H1 (cell line): ENCODE data around the gene WRAP53. TPM values are rescaled to one million over a fixed set of nuclear protein-coding genes. Genes with fewer than 3 reads are reported as not detected.

Source experiments
- CTCF ChIA-PET: fragments of 300-600 bp; sonication (Branson Sonifier 250); formaldehyde crosslinking; loops from one replicate; lab custom pipeline; 2021; ENCODE audit not compliant: partially characterized antibody; lab: Charles Lee
- POLR2A ChIA-PET: fragments of 300-600 bp; sonication (Branson Sonifier 250); formaldehyde crosslinking; loops from one replicate; lab custom pipeline; 2021; ENCODE audit warnings: inconsistent platforms; ENCODE audit not compliant: partially characterized antibody; lab: Charles Lee
- DNase-seq, 2 experiments: peaks; one replicate each; pipeline versions ENCODE4 v3.0.0 to v3.0.0-alpha.2; 2010 to 2022; ENCODE audit warnings: low spot score in 2 of 2, low read depth in 1 of 2, mixed read lengths in 1 of 2
- FAIRE-seq: peaks from 2 replicates; lab custom pipeline; 2011; peaks lifted over from hg19 to GRCh38; lab: Jason Lieb, UNC
- H2AFZ ChIP-seq: 2 replicates; pipeline ENCODE4 v1.8.1; 2012; ENCODE audit warnings: low read length, inconsistent platforms
- H2AK5ac ChIP-seq: 2 replicates; pipeline ENCODE4 v1.6.1; 2013; ENCODE audit warnings: low read depth, low read length
- H2BK120ac ChIP-seq: replicated peaks from 2 replicates; pipeline ENCODE3; 2013; ENCODE audit warnings: low read depth, low read length, inconsistent platforms
- H2BK12ac ChIP-seq: 2 replicates; pipeline ENCODE4 v1.6.1; 2013; ENCODE audit warnings: low read depth, low read length
- H2BK15ac ChIP-seq: 2 replicates; pipeline ENCODE4 v1.6.1; 2013; ENCODE audit warnings: low read length
- H2BK20ac ChIP-seq: 2 replicates; pipeline ENCODE4 v1.6.1; 2013; ENCODE audit warnings: low read length
- H2BK5ac ChIP-seq: 2 replicates; pipeline ENCODE4 v1.6.1; 2013; ENCODE audit warnings: low read depth, low read length
- H3K14ac ChIP-seq: 2 replicates; pipeline ENCODE4 v1.6.1; 2013; ENCODE audit warnings: inconsistent platforms; ENCODE audit not compliant: insufficient read length
- H3K18ac ChIP-seq: 2 replicates; pipeline ENCODE4 v1.6.1; 2013; ENCODE audit warnings: low read length; ENCODE audit errors: extremely low read depth
- H3K23ac ChIP-seq: 2 replicates; pipeline ENCODE4 v1.6.1; 2013; ENCODE audit warnings: inconsistent platforms; ENCODE audit not compliant: insufficient read length
- H3K23me2 ChIP-seq: 2 replicates; pipeline ENCODE4 v1.6.1; 2013; ENCODE audit warnings: low read depth, low read length
- H3K27ac ChIP-seq: 2 replicates; pipeline ENCODE4 v1.6.1; 2011; ENCODE audit warnings: low read depth, low read length, inconsistent platforms
- H3K27me3 ChIP-seq, 4 experiments: replicated peaks in 1 of 4; 1 replicate in 1 of 4; 2 replicates in 3 of 4; pipeline versions ENCODE4 v1.6.1 to v1.8.1; 2011 to 2013; ENCODE audit warnings: low read length in 3 of 4, mild to moderate bottlenecking in 3 of 4, inconsistent platforms in 2 of 4, mixed read lengths in 2 of 4, moderate library complexity in 1 of 4; ENCODE audit not compliant: control insufficient read depth in 3 of 4, insufficient read depth in 3 of 4; ENCODE audit errors: extremely low read depth in 1 of 4
- H3K36me3 ChIP-seq, 4 experiments: 2 replicates each; pipeline versions ENCODE4 v1.6.1 to v1.8.1; 2011 to 2013; ENCODE audit warnings: mild to moderate bottlenecking in 4 of 4, low read length in 3 of 4, moderate library complexity in 2 of 4, control low read depth in 1 of 4, inconsistent platforms in 1 of 4; ENCODE audit not compliant: insufficient read depth in 4 of 4, control insufficient read depth in 2 of 4
- H3K4ac ChIP-seq: replicated peaks from 2 replicates; pipeline ENCODE3; 2013; ENCODE audit warnings: low read length, low read depth, mixed read lengths, inconsistent platforms; ENCODE audit not compliant: insufficient read length
- H3K4me1 ChIP-seq, 4 experiments: replicated peaks in 1 of 4; 1 replicate in 1 of 4; 2 replicates in 3 of 4; pipeline versions ENCODE4 v1.6.1 to v1.8.1; 2011 to 2013; ENCODE audit warnings: low read length in 3 of 4, inconsistent platforms in 2 of 4, mixed read lengths in 1 of 4; ENCODE audit not compliant: insufficient read depth in 4 of 4, control insufficient read depth in 3 of 4
- H3K4me2 ChIP-seq, 2 experiments: 2 replicates each; pipeline versions ENCODE4 v1.6.1 to v1.8.1; 2011 to 2013; ENCODE audit warnings: low read depth in 2 of 2, low read length in 2 of 2, control low read depth in 1 of 2, inconsistent platforms in 1 of 2, mild to moderate bottlenecking in 1 of 2; ENCODE audit not compliant: insufficient read depth in 1 of 2
- H3K4me3 ChIP-seq, 4 experiments: fragments of 200-600, 300-600 bp in 1 of 4; sonication (generic), shearing (Covaris generic), sonication (Bioruptor Twin) in 1 of 4; 2 replicates each; pipeline versions ENCODE4 v1.5.1 to v1.8.1; 2011 to 2016; ENCODE audit warnings: low read length in 4 of 4, low read depth in 3 of 4, control low read depth in 2 of 4, inconsistent platforms in 2 of 4, mild to moderate bottlenecking in 2 of 4, mixed read lengths in 1 of 4, moderate library complexity in 1 of 4; ENCODE audit not compliant: insufficient read depth in 2 of 4; ENCODE audit errors: extremely low read depth in 1 of 4
- H3K56ac ChIP-seq: replicated peaks from 2 replicates; pipeline ENCODE3; 2013; ENCODE audit warnings: low read depth, mild to moderate bottlenecking, mixed read lengths, low read length, inconsistent platforms; ENCODE audit not compliant: insufficient read length
- H3K79me1 ChIP-seq: 2 replicates; pipeline ENCODE4 v1.6.1; 2013; ENCODE audit warnings: low read depth, low read length, control low read depth
- H3K79me2 ChIP-seq, 2 experiments: 2 replicates each; pipeline versions ENCODE4 v1.6.1 to v1.8.1; 2012 to 2013; ENCODE audit warnings: low read length in 2 of 2, mild to moderate bottlenecking in 2 of 2, inconsistent platforms in 1 of 2; ENCODE audit not compliant: insufficient read depth in 2 of 2, control insufficient read depth in 1 of 2
- H3K9ac ChIP-seq, 4 experiments: replicated peaks in 1 of 4; 1 replicate in 1 of 4; 2 replicates in 3 of 4; pipeline versions ENCODE4 v1.6.1 to v1.8.1; 2011 to 2013; ENCODE audit warnings: low read depth in 3 of 4, low read length in 3 of 4, control low read depth in 2 of 4, mild to moderate bottlenecking in 2 of 4, moderate library complexity in 2 of 4, inconsistent platforms in 1 of 4; ENCODE audit errors: extremely low read depth in 1 of 4
- H3K9me3 ChIP-seq, 2 experiments: 2 replicates each; pipeline versions ENCODE4 v1.6.1 to v1.8.1; 2012 to 2013; ENCODE audit warnings: mild to moderate bottlenecking in 2 of 2, moderate library complexity in 2 of 2, control low read depth in 1 of 2, inconsistent platforms in 1 of 2, low read depth in 1 of 2, low read length in 1 of 2, mixed read lengths in 1 of 2; ENCODE audit not compliant: insufficient read depth in 2 of 2
- H4K20me1 ChIP-seq, 2 experiments: replicated peaks in 1 of 2; 2 replicates each; pipeline versions ENCODE3 to v1.8.1; 2011 to 2013; ENCODE audit warnings: inconsistent platforms in 2 of 2, low read length in 2 of 2, mild to moderate bottlenecking in 1 of 2; ENCODE audit not compliant: insufficient read depth in 2 of 2, control insufficient read depth in 1 of 2
- H4K5ac ChIP-seq: 2 replicates; pipeline ENCODE4 v1.6.1; 2013; ENCODE audit warnings: low read length, low read depth, mixed read lengths, inconsistent platforms; ENCODE audit not compliant: insufficient read length
- H4K8ac ChIP-seq: 2 replicates; pipeline ENCODE4 v1.8.0; 2013; ENCODE audit warnings: mild to moderate bottlenecking, moderate library complexity, low read length, inconsistent platforms; ENCODE audit not compliant: insufficient read depth; ENCODE audit errors: extremely low read depth
- H4K91ac ChIP-seq: replicated peaks from 2 replicates; pipeline ENCODE3; 2013; ENCODE audit warnings: low read length, mixed read lengths, inconsistent platforms; ENCODE audit not compliant: insufficient read length
- BRCA1 ChIP-seq: IDR thresholded peaks from 2 replicates; pipeline ENCODE4 v1.6.1; 2012; ENCODE audit warnings: low read depth, low read length, improper control_type of control experiment
- CHD1 ChIP-seq: IDR thresholded peaks from 2 replicates; pipeline ENCODE4 v1.6.1; 2012; ENCODE audit warnings: low read depth, low read length, improper control_type of control experiment
- EZH2 ChIP-seq: fragments of 200-600 bp; sonication (generic); IDR thresholded peaks from 2 replicates; pipeline ENCODE4 v1.7.1; 2012; ENCODE audit warnings: low read depth, mild to moderate bottlenecking, moderate library complexity, low read length, inconsistent platforms; ENCODE audit not compliant: severe bottlenecking
- KDM4A ChIP-seq: IDR thresholded peaks from one replicate; pipeline ENCODE4 v1.7.1; 2012; ENCODE audit warnings: low read depth, mild to moderate bottlenecking, moderate library complexity, low read length, inconsistent platforms; ENCODE audit not compliant: severe bottlenecking
- KDM5A ChIP-seq: fragments of 200-600 bp; IDR thresholded peaks from 2 replicates; pipeline ENCODE4 v1.7.1; 2012; ENCODE audit warnings: mild to moderate bottlenecking, low read length, inconsistent platforms, mixed read lengths
- PHF8 ChIP-seq: fragments of 200-600 bp; sonication (generic); conservative IDR thresholded peaks from 2 replicates; pipeline ENCODE4 v1.7.1; 2012; ENCODE audit warnings: low read depth, mild to moderate bottlenecking, inconsistent platforms, low read length, moderate library complexity
- RNF2 ChIP-seq: fragments of 200-900, 300-1000 bp; sonication (generic); IDR thresholded peaks from 2 replicates; pipeline ENCODE4 v1.7.1; 2016; ENCODE audit warnings: borderline replicate concordance, low read depth, mild to moderate bottlenecking, antibody characterized with exemption, low read length; ENCODE audit not compliant: poor library complexity, severe bottlenecking; ENCODE audit errors: missing control alignments
- SIN3A ChIP-seq, 2 experiments: IDR thresholded peaks in 1 of 2; conservative IDR thresholded peaks in 1 of 2; 2 replicates each; pipeline ENCODE4 v1.6.1; 2011 to 2012; ENCODE audit warnings: low read length in 2 of 2, improper control_type of control experiment in 1 of 2, low read depth in 1 of 2, mild to moderate bottlenecking in 1 of 2
- SRF ChIP-seq: IDR thresholded peaks from 2 replicates; pipeline ENCODE4 v1.6.1; 2011; ENCODE audit warnings: mild to moderate bottlenecking, low read depth, low read length, moderate library complexity
- WGBS, 2 experiments: shearing (Covaris generic) in 1 of 2; methylation state at CpG; one replicate each; pipeline versions ENCODE4 v1.1.6 to v1.1.7; 2013 to 2015; ENCODE audit warnings: low lambda C conversion rate in 2 of 2, mixed read lengths in 2 of 2, inconsistent platforms in 1 of 2, low coverage in 1 of 2, missing lambda C conversion rate in 1 of 2; ENCODE audit not compliant: insufficient replicate concordance in 2 of 2, insufficient coverage in 1 of 2, insufficient read length in 1 of 2; ENCODE audit errors: extremely low coverage in 1 of 2, missing lambda C conversion rate in 1 of 2; 5-methylcytosine and 5-hydroxymethylcytosine counted together
- polyA plus RNA-seq, 7 experiments: library from polyadenylated mRNA; depleted of rRNA in 3 of 7; stranded (reverse) in 5 of 7; unstranded in 2 of 7; fragments of >200 nt in 5 of 7; fragments of 200-250 nt in 2 of 7; gene quantifications; 1 replicate in 5 of 7; 2 replicates in 1 of 7; 4 replicates in 1 of 7; pipeline versions ENCODE4 v1.2.1 to v1.2.3, GENCODE V29; 2011 to 2013; ENCODE audit warnings: missing spikeins in 2 of 7, mixed read lengths in 2 of 7
- total RNA-seq: library from RNA; stranded (reverse); fragmentation: NEBNext Ultra II Directional; extraction: Animal tissue kit (Norgen Biotek cat#: 25700); gene quantifications from 2 replicates; pipeline ENCODE4 v1.2.1, GENCODE V29; 2021

The WRAP53 gene
- total and polyA plus RNA-seq, 2 of the 8 experiments (the other 6 are each of a cell fraction or from before 2014, with no cell fraction given): 29.2 to 30.1 TPM

- H4K8ac ChIP-seq: peak overlapping the region; percentile 66
- TF ChIP-seq EZH2 (no peak), SIN3A (conservative IDR thresholded peaks at IDR 0.05 in 1 of 2, IDR thresholded peaks at IDR 0.05 in 1 of 2; ENCODE audit: low read depth in 1 of 2, low read length in 2 of 2) (no peak; a peak in 2 of 4 replicates), SRF (no peak), CHD1 (no peak), RNF2 (peak; percentile 19), KDM5A (no peak), PHF8 (peak; percentile 53; the same call in 1 of the 2 replicates), BRCA1 (no peak), KDM4A (peak; percentile 47)
- H3K4me2 ChIP-seq: peak overlapping the region; percentile 82 to 90
- no peak overlapping the region for H2AFZ ChIP-seq
- H3K18ac ChIP-seq: no peak overlapping the region; the same call in 1 of the 2 replicates
- H3K4me1 ChIP-seq: peaks cover 2 to 19% (median 16%) of the 10 kb centered on the region in 4 experiments
- H3K36me3 ChIP-seq: peaks cover 0 to 5% (median 2%) of the 10 kb centered on the region in 4 experiments; a peak in 3 of 8 replicates
- FAIRE-seq (no peak), DNase-seq (no peak)
- no peaks in the 10 kb centered on the region for H3K9me3 ChIP-seq
- H3K9ac ChIP-seq: peak overlapping the region in 2 of 4 experiments; percentile 5 to 58; a peak in 2 of 7 replicates
- H2BK15ac ChIP-seq: no peak overlapping the region
- H4K20me1 ChIP-seq: peaks cover 2 to 7% of the 10 kb centered on the region in 2 experiments
- H2BK120ac ChIP-seq: no peak overlapping the region
- H2AK5ac ChIP-seq: no peak overlapping the region
- CTCF ChIA-PET: interaction anchor here (0.7 to 9.2 kb wide), 12 partner anchors 11 to 567 kb away, joined by 3 to 85 read pairs (median 3); partner anchors contain the start of genes DNAH2, SAT2, TP53 and WRAP53
- POLR2A ChIA-PET: interaction anchor here (0.7 to 11.4 kb wide), 14 partner anchors 8 to 143 kb away, joined by 3 to 186 read pairs (median 8); partner anchors contain the start of genes ATP1B2, DNAH2, SAT2 and SOX15
- H2BK12ac ChIP-seq: no peak overlapping the region
- no peaks in the 10 kb centered on the region; the same call in 1 of the 2 replicates for H3K79me1 ChIP-seq
- no peak overlapping the region for H2BK20ac ChIP-seq
- H3K23ac ChIP-seq: no peak overlapping the region
- H3K4me3 ChIP-seq: peak overlapping the region; percentile 56 to 86 (median 66)
- 5% methylated on average over 30 of the region's 50 CpGs; no CpG with 5 or more reads in 1 of the 2 experiments for WGBS, 2 experiments
- no peak overlapping the region for H3K27ac ChIP-seq
- H3K27me3 ChIP-seq: peaks cover 0 to 3% (median 1%) of the 10 kb centered on the region in 4 experiments; a peak in 2 of 7 replicates
- no peak overlapping the region for H4K5ac ChIP-seq
- peaks cover 19% of the 10 kb centered on the region; the same call in 1 of the 2 replicates for H3K23me2 ChIP-seq
- H3K4ac ChIP-seq: no peak overlapping the region
- peak overlapping the region; percentile 16; the same call in 1 of the 2 replicates for H2BK5ac ChIP-seq
- H3K79me2 ChIP-seq: no peaks in the 10 kb centered on the region
- H4K91ac ChIP-seq: no peak overlapping the region
- H3K14ac ChIP-seq: no peak overlapping the region
- no peak overlapping the region for H3K56ac ChIP-seq
Observed at GRCh38 chr17:7705269-7706255, 17.3 kb downstream of the WRAP53 start.
